Occipital lobe (tissue), 2 donors: ENCODE measurements around the gene CPLX3. TPM values are rescaled to one million over a fixed set of nuclear protein-coding genes. Genes with fewer than 3 reads are reported as not detected.

Source experiments
- DNase-seq: peaks from one replicate; lab custom pipeline; 2025; lab: John Stamatoyannopoulos, UW
- total RNA-seq: library from RNA; depleted of rRNA; stranded (reverse); fragments of >200 nt; gene quantifications from one replicate; pipeline ENCODE4 v1.2.3, GENCODE V29; 2014

Gene CPLX3
- total RNA-seq, 1 donor from 2014 or later: 1.6 TPM

GRCh38 chr15:74802290-74802689 lies 24.1 kb upstream of the CPLX3 start:
- no peak for DNase-seq

GRCh38 chr15:74802862-74803447 lies 23.5 kb upstream of the CPLX3 start:
- no peak for DNase-seq

- no peak for DNase-seq
These were observed 21.5 kb upstream of the CPLX3 start for GRCh38 chr15:74804935-74805334.

GRCh38 chr15:74807282-74807681 lies 19.1 kb upstream of the CPLX3 start:
- DNase-seq: no peak

GRCh38 chr15:74808078-74808839 lies 18.2 kb upstream of the CPLX3 start:
- DNase-seq: no peak

DNA sequence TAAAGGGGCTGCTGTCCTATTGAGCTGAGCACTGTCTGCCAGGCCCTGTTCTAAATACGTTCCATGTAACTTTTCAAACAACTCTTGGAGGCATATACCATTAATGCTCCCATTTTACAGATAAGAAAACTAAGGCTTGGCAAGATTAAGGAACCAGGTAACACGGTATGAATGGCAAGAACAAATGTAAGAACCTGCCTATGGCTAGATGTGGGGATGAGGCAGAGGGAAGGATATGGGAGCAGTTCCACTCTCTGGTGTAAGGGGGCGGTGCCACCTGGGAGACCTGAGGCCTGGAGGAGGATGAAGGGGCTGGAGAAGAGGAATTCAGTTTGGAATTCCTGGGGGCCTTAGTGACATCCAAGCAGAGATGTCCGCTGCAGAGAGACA lies 17.6 kb upstream of the CPLX3 start:
- no peak for DNase-seq

GRCh38 chr15:74809242-74809641 lies 17.2 kb upstream of the CPLX3 start:
- no peak for DNase-seq

DNA sequence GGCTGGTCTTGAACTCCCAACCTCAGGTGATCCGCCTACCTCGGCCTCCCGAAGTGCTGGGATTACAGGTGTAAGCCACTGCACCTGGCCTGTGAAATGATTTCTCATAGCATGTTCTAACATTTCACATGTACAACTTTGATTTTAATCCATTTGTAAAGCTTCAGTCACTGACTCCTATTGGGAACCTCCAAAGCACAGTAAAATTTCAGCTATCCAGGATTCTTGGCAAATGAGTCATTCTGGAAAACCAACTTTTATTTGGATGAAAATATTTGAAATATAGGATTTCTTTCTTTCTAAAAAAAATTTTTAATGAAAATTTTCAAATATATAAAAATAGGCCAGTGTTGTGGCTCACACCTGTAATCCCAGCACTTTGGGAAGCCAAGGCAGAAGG lies 16.5 kb upstream of the CPLX3 start:
- DNase-seq: no peak

- DNase-seq: no peak
These were observed 13.9 kb upstream of the CPLX3 start, which contains the start of gene LMAN1L for GRCh38 chr15:74812533-74812932. LMAN1L (plus strand) TSS chr15:74812835; CDS start chr15:74812855, 20 bp downstream.

DNA sequence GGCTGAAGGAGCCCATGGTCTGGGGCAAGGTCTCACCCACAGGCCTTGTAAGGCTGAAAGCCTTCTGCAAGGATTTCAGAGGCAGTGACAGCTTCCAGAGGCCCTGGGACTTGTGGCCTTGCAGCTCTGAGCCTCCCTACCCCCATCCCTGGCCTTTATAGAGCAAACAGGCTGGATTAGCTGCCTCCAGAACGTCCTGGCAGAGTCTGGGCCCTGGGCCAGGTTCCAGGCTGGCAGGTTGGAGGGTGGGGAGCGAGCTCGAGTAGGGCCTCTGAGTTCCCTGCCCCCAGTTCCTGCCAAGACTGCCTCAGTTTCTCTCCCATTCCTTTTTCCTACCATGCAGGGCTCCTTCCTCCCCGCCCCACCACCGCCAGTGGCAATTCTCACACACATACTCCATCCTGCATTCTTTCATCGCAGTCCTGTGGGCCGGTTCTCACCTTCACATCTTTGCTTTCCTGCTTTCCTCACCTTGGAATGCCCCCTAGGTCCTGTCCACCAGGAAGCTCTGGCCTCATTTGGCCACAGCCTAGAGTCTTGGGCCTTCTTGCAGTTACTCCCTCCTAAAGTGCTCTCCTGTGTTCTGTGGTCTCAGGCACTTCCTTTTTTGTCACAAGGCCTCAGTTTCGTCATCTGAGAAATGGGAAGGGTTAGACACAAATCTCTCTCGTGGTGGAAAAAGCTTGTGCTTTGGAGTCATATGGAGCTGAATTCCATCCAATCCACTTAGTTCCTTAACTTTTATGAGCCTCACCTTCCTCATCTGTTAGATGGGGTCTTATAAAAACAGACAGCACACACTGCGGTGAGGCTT lies 11.1 kb upstream of the CPLX3 start:
- DNase-seq: no peak

- no peak for DNase-seq
These were observed 10.5 kb upstream of the CPLX3 start for GRCh38 chr15:74815961-74816360.

DNA sequence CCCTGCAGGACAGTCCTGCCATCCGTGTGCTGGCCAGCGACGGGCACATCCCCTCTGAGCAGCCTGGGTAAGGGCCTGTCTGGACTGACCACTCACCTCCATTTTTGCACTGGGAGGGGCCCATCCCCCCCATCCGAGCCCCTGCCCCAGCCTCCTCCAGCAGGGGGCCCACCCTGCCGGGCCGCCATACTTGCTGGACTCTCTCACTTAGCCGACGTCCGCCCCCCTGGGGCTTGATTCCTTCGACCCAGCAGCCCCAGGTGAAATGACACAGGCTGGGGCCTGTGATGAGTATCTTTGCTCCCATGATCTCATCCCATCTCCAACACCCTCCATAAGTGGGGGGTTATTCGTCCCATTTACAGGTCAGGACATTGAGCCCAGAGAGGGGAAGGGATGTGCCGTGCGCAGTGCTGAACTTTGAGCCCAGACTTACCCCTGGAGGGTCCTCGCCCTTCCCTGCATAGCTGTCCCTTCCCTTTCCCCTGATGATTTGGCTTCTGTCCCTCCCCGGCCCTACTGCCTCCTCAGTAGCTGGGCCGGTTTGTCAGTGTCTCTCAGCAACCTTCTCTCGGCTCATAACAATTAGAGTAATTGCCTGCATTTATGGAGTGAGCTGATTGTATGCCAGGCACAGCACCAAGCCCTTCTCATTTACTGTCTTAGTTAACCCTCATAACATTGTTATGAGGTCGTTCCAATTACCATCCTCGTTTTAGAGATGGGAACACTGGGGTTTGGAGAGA lies 9.6 kb upstream of the CPLX3 start:
- DNase-seq: no peak

DNA sequence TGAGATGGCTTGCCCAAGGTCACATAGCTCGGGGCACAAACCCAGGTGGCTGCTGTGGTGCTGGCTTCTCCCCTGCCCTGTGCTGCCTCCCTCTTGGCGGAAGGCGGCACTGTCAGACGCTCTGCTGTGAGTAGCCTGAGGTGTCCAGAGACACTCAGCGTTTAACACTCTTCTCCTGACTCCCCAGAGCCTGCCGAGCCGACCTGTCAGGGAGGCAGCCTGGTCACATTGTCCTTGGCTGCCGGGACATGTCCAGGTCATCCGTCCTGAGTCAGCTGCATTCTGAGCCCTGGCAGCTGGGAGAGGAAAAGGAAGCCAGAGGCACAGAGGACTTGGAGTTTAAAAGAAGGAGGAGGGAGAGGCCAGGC lies 9.1 kb upstream of the CPLX3 start:
- DNase-seq: no peak

GRCh38 chr15:74820056-74820455 lies 6.4 kb upstream of the CPLX3 start:
- no peak for DNase-seq

GRCh38 chr15:74821091-74821789 lies 5.2 kb upstream of the CPLX3 start:
- no peak for DNase-seq

DNA sequence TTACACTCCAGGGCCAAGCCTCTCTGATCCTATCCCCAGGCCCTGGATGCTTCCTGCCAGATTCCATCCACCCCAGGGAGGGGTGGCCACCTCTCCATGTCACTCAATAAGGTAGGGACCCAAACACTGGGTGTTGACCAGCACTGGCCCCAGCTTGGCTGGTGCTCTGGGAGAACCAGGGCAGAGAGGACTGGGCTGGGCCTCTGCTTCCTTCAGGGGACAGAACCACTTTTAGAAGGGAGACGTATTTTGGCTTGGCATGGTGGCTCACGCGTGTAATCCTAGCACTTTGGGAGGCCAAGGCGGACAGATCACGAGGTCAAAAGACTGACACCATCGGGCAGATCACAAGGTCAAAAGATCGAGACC lies 4.7 kb upstream of the CPLX3 start:
- no peak for DNase-seq

DNA sequence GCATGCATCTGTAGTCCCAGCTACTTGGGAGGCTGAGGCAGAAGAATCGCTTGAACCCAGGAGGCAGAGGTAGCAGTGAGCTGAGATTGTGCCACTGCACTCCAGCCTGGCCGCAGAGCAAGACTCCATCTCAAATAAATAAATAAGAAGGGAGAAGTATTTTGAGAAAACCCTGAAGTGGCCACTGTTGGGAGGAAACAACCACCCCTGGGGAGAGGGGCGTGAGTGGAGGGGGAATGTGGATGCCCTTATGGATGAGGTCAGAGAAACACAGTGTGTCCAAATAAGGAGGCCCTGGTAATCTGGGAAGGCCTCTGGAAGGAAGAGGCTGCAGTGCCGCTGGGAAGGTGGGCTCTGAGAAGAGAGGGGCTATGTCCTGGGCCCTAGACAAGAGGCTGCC lies 4.2 kb upstream of the CPLX3 start:
- no peak for DNase-seq

DNA sequence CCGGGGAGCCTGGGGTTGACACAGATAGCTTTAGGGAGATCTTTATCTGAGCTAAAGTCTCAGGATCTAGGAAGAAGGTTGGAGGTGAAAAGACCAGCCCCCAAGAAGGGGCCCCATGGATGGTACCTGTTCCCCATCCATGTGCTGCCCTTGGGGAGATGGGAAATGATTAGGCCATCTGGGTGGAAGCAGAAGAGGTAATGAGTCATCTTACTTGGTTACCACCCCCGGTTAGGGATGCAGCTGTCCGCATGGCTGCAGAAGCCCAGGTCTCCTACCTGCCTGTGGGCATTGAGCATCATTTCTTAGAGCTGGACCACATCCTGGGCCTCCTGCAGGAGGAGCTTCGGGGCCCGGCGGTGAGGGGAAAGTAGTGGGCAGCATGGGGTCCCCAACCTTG lies 3.1 kb upstream of the CPLX3 start:
- no peak for DNase-seq

DNA sequence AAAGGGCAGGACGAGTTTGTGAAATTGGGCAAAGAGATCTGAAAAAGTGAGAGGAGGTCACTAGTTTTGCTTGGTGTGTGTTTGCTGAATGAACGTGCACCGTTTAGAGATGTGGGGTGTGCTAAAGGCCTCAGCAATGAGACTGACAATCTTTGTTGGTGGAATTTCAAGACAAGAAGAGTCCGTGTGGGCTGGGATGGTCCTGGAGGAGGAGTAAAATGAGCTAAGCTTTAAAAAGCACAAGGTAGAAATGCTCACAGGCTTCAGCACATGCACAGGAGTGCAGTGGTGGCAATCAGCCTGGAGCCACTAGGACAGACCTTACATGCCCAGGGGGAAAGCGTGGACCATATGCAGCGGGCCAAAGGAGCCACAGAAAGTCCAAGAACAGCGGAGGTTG lies 1.5 kb upstream of the CPLX3 start:
- DNase-seq: no peak

DNA sequence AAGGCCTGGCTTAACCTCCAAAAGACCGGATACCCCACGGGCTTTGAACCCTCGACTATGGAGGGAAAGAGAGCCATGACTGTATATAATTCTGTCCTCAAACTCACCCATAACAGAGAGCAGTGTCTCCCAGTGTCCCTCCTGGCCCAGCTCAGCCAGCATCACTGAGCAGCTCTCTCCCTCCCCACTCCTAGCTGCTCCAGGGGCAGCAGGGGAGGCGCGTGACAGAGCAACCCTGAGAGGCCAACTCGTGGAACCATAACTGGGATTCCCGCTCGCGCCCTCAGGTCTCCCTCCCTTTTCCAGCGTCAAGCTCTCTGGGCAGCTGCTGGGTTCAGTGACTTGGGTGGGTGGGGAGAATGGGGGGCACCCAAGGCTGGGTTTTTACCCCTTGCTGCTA lies 561 bp upstream of the CPLX3 start:
- DNase-seq: no peak

- no peak for DNase-seq
These were observed 494 bp downstream of the CPLX3 start for GRCh38 chr15:74826921-74827320.
